ENCODE measurements around the gene NEURL1. TPM values are rescaled to one million over a fixed set of nuclear protein-coding genes. Genes with fewer than 3 reads are reported as not detected.
A peak's percentile ranks its signal among the peaks of the same experiment; 100 is the strongest.
"Not testable (repeated sequence)": the region's sequence is repeated elsewhere in the genome, so short reads cannot be mapped to it uniquely, and the experiment has no call there.

NEURL1 gene
- total and polyA plus RNA-seq, 4 donors = 0.16 to 2.8 (median 0.35) TPM

DNA sequence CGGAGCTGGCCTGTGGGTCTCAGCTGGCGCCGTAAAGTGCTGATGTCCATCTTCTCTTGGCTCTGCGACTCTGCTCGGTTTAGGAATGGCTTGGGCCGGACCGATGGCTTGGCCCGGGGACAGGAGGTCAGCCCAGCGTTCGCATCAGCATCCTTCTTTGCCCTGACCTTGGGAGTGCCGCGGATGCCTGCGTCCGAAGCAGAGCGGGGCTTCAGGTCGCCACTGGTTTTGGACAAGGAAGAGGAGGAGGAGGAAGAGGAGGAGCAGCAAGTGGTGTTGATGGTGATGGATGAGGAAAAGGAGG lies 109.3 kb downstream of the NEURL1 start:
- no peaks in the 10 kb centered on the region for H3K36me3 ChIP-seq (ENCODE audit: control insufficient read depth in 1 of 2, insufficient read depth in 2 of 2, low read length in 1 of 2)
- H3K27ac ChIP-seq (ENCODE audit: low read depth in 1 of 2, low read length in 2 of 2) = no peak overlapping the region
- H3K9me3 ChIP-seq (ENCODE audit: control insufficient read depth, low read length) = no peaks in the 10 kb centered on the region
- 93 to 95% methylated on average over 16 of the region's 16 CpGs for WGBS, 2 donors
- no peaks in the 10 kb centered on the region for H3K4me1 ChIP-seq (ENCODE audit: control insufficient read depth in 1 of 2, insufficient read depth in 2 of 2, low read length in 2 of 2)
- intact Hi-C loops (cut with DNase I) = loop anchor here in 1 of 2 donors (10.0 kb wide), 1 partner anchor 252 kb away; the partner anchor contains the start of gene SH3PXD2A
- ATAC-seq (ENCODE audit: low FRiP score) (no peak), DNase-seq (no peak)
- H3K4me3 ChIP-seq (ENCODE audit: low read length in 2 of 2) = no peak overlapping the region
- no peaks in the 10 kb centered on the region for H3K27me3 ChIP-seq (ENCODE audit: control insufficient read depth in 1 of 2, insufficient read depth in 2 of 2, low read length in 1 of 2)

GRCh38 chr10:103603382-103603781 lies 109.9 kb downstream of the NEURL1 start:
- intact Hi-C loops (cut with DNase I) = loop anchor here in 1 of 2 donors (10.0 kb wide), 1 partner anchor 251 kb away; the partner anchor contains the start of gene SH3PXD2A
- H3K4me3 ChIP-seq (ENCODE audit: low read length in 2 of 2) = no peak overlapping the region
- WGBS, 2 donors = 95% methylated on average over 21 to 23 of the region's 23 CpGs
- ATAC-seq (ENCODE audit: low FRiP score) (peak; percentile 8), DNase-seq (peak; percentile 33 to 68)
- H3K27me3 ChIP-seq (ENCODE audit: control insufficient read depth in 1 of 2, insufficient read depth in 2 of 2, low read length in 1 of 2) = no peaks in the 10 kb centered on the region
- no peak overlapping the region for H3K27ac ChIP-seq (ENCODE audit: low read depth in 1 of 2, low read length in 2 of 2)
- no peaks in the 10 kb centered on the region for H3K36me3 ChIP-seq (ENCODE audit: control insufficient read depth in 1 of 2, insufficient read depth in 2 of 2, low read length in 1 of 2)
- H3K4me1 ChIP-seq (ENCODE audit: control insufficient read depth in 1 of 2, insufficient read depth in 2 of 2, low read length in 2 of 2) = no peaks in the 10 kb centered on the region
- no peaks in the 10 kb centered on the region for H3K9me3 ChIP-seq (ENCODE audit: control insufficient read depth, low read length)

GRCh38 chr10:103605359-103606096 lies 112.0 kb downstream of the NEURL1 start:
- H3K4me3 ChIP-seq (ENCODE audit: low read length in 2 of 2) = no peak overlapping the region
- ATAC-seq (ENCODE audit: low FRiP score) (peak; percentile 59), DNase-seq (peak in 1 of 2 donors; percentile 71)
- peaks cover 0 to 3% of the 10 kb centered on the region in 2 donors for H3K36me3 ChIP-seq (ENCODE audit: control insufficient read depth in 1 of 2, insufficient read depth in 2 of 2, low read length in 1 of 2)
- H3K4me1 ChIP-seq (ENCODE audit: control insufficient read depth in 1 of 2, insufficient read depth in 2 of 2, low read length in 2 of 2) = no peaks in the 10 kb centered on the region
- H3K27ac ChIP-seq (ENCODE audit: low read depth in 1 of 2, low read length in 2 of 2) = no peak overlapping the region
- intact Hi-C loops (cut with DNase I) = loop anchor here (1.0 to 10.0 kb wide), 5 partner anchors 42 to 249 kb away; partner anchors contain the start of gene SH3PXD2A (in 1 of the 2)
- H3K27me3 ChIP-seq (ENCODE audit: control insufficient read depth in 1 of 2, insufficient read depth in 2 of 2, low read length in 1 of 2) = no peaks in the 10 kb centered on the region
- H3K9me3 ChIP-seq (ENCODE audit: control insufficient read depth, low read length) = no peaks in the 10 kb centered on the region
- WGBS, 2 donors = 35 to 41% methylated on average over 12 of the region's 12 CpGs

- H3K27ac ChIP-seq (ENCODE audit: low read depth in 1 of 2, low read length in 2 of 2); H3K9me3 ChIP-seq (ENCODE audit: control insufficient read depth, low read length); H3K36me3 ChIP-seq (ENCODE audit: control insufficient read depth in 1 of 2, insufficient read depth in 2 of 2, low read length in 1 of 2); H3K4me1 ChIP-seq (ENCODE audit: control insufficient read depth in 1 of 2, insufficient read depth in 2 of 2, low read length in 2 of 2); ATAC-seq (ENCODE audit: low FRiP score); H3K4me3 ChIP-seq (ENCODE audit: low read length in 2 of 2); H3K27me3 ChIP-seq (ENCODE audit: control insufficient read depth in 1 of 2, insufficient read depth in 2 of 2, low read length in 1 of 2); DNase-seq: not testable (repeated sequence)
- intact Hi-C loops (cut with DNase I) = loop anchor here in 1 of 2 donors (5.0 to 10.0 kb wide), 2 partner anchors 41 to 249 kb away; partner anchors contain the start of gene SH3PXD2A
- 72 to 75% methylated on average over 1 of the region's 1 CpG for WGBS, 2 donors
Measured at GRCh38 chr10:103606097-103606438, 112.6 kb downstream of the NEURL1 start.

GRCh38 chr10:103607051-103607450 lies 113.5 kb downstream of the NEURL1 start:
- not testable (repeated sequence) for H3K27me3 ChIP-seq (ENCODE audit: control insufficient read depth in 1 of 2, insufficient read depth in 2 of 2, low read length in 1 of 2); H3K9me3 ChIP-seq (ENCODE audit: control insufficient read depth, low read length); H3K36me3 ChIP-seq (ENCODE audit: control insufficient read depth in 1 of 2, insufficient read depth in 2 of 2, low read length in 1 of 2); ATAC-seq (ENCODE audit: low FRiP score); H3K4me1 ChIP-seq (ENCODE audit: control insufficient read depth in 1 of 2, insufficient read depth in 2 of 2, low read length in 2 of 2); DNase-seq; H3K4me3 ChIP-seq (ENCODE audit: low read length in 2 of 2); H3K27ac ChIP-seq (ENCODE audit: low read depth in 1 of 2, low read length in 2 of 2)
- WGBS, 2 donors = 94% methylated on average over 21 to 29 of the region's 32 CpGs
- intact Hi-C loops (cut with DNase I) = loop anchor here in 1 of 2 donors (5.0 to 10.0 kb wide), 2 partner anchors 40 to 248 kb away; partner anchors contain the start of gene SH3PXD2A

GRCh38 chr10:103608056-103608455 lies 114.6 kb downstream of the NEURL1 start:
- WGBS, 2 donors = 92 to 93% methylated on average over 8 to 11 of the region's 11 CpGs
- ATAC-seq (ENCODE audit: low FRiP score); H3K4me3 ChIP-seq (ENCODE audit: low read length in 2 of 2); H3K4me1 ChIP-seq (ENCODE audit: control insufficient read depth in 1 of 2, insufficient read depth in 2 of 2, low read length in 2 of 2); H3K27ac ChIP-seq (ENCODE audit: low read depth in 1 of 2, low read length in 2 of 2); H3K9me3 ChIP-seq (ENCODE audit: control insufficient read depth, low read length); H3K36me3 ChIP-seq (ENCODE audit: control insufficient read depth in 1 of 2, insufficient read depth in 2 of 2, low read length in 1 of 2); H3K27me3 ChIP-seq (ENCODE audit: control insufficient read depth in 1 of 2, insufficient read depth in 2 of 2, low read length in 1 of 2); DNase-seq: not testable (repeated sequence)
- intact Hi-C loops (cut with DNase I) = loop anchor here in 1 of 2 donors (5.0 to 10.0 kb wide), 2 partner anchors 39 to 247 kb away; partner anchors contain the start of gene SH3PXD2A

DNA sequence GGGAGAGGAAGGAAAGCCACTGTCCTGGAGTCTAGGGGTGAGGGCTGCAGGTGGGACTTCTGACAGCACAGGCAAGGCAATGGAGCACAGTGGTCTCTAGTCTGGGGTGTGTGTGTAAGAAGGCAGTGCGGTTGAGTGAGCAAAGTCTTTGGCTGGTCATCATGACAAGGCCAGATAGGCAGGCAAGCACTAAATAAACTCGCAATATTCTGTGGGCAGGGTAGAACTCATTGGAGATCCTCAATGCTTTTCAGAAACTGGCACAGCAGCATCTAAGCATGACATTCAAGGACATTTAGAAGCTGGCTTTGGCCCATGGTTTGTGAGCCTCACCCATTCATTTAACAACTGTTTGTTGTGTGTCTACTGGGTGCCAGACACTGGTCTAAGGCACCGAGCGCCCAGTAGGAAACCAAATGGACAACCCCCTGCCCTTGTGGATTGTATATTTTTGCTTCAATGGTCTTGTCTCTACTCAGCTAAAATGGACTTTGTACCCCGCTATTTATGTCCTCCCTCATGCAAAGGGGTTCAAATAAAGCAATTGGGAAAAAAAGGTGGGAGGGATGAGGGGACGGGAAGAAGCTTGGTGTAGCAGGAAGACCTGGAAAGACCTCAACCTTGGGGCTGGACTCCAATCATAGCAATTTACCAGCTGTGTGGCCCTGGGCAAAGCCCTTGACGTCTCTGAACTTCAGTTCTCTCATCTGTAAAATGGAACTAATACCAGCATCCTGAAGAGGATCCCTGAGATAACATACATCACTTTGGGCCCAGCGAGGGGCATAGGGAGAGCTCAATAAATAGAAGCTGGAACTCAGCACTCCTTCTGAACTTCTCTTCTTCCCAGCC lies 116.0 kb downstream of the NEURL1 start:
- no peak overlapping the region for H3K4me3 ChIP-seq (ENCODE audit: low read length in 2 of 2)
- H3K9me3 ChIP-seq (ENCODE audit: control insufficient read depth, low read length) = no peaks in the 10 kb centered on the region
- no peaks in the 10 kb centered on the region for H3K27me3 ChIP-seq (ENCODE audit: control insufficient read depth in 1 of 2, insufficient read depth in 2 of 2, low read length in 1 of 2)
- intact Hi-C loops (cut with DNase I) = loop anchor here in 1 of 2 donors (5.0 to 10.0 kb wide), 2 partner anchors 38 to 245 kb away; partner anchors contain the start of gene SH3PXD2A
- no peaks in the 10 kb centered on the region for H3K4me1 ChIP-seq (ENCODE audit: control insufficient read depth in 1 of 2, insufficient read depth in 2 of 2, low read length in 2 of 2)
- no peak for ATAC-seq (ENCODE audit: low FRiP score)
- WGBS, 2 donors = 93 to 95% methylated on average over 8 of the region's 8 CpGs
- H3K27ac ChIP-seq (ENCODE audit: low read depth in 1 of 2, low read length in 2 of 2) = no peak overlapping the region
- no peak for DNase-seq
- peaks cover 0 to 5% of the 10 kb centered on the region in 2 donors for H3K36me3 ChIP-seq (ENCODE audit: control insufficient read depth in 1 of 2, insufficient read depth in 2 of 2, low read length in 1 of 2)

- H3K27me3 ChIP-seq (ENCODE audit: control insufficient read depth in 1 of 2, insufficient read depth in 2 of 2, low read length in 1 of 2) = no peaks in the 10 kb centered on the region
- ATAC-seq (ENCODE audit: low FRiP score) (no peak), DNase-seq (no peak)
- H3K4me1 ChIP-seq (ENCODE audit: control insufficient read depth in 1 of 2, insufficient read depth in 2 of 2, low read length in 2 of 2) = no peaks in the 10 kb centered on the region
- intact Hi-C loops (cut with DNase I) = no loop called here
- H3K4me3 ChIP-seq (ENCODE audit: low read length in 2 of 2) = no peak overlapping the region
- H3K27ac ChIP-seq (ENCODE audit: low read depth in 1 of 2, low read length in 2 of 2) = no peak overlapping the region
- peaks cover 0 to 5% of the 10 kb centered on the region in 2 donors for H3K36me3 ChIP-seq (ENCODE audit: control insufficient read depth in 1 of 2, insufficient read depth in 2 of 2, low read length in 1 of 2)
- no peaks in the 10 kb centered on the region for H3K9me3 ChIP-seq (ENCODE audit: control insufficient read depth, low read length)
- 25 to 39% methylated on average over 2 of the region's 2 CpGs for WGBS, 2 donors
Measured at GRCh38 chr10:103610083-103610472, 116.6 kb downstream of the NEURL1 start.
